ENCODE measurements around the gene IFNLR1. TPM values are rescaled to one million over a fixed set of nuclear protein-coding genes. Genes with fewer than 3 reads are reported as not detected.

IFNLR1 gene
- total and polyA plus RNA-seq, 12 donors: 0.51 to 3.7 (median 2.4) TPM

- Histone ChIP-seq H3K4me1 (peaks cover 0 to 4% (median 0%) of the 10 kb centered on the region in 9 donors), H3K27ac (no peak overlapping the region), H3K4me3 (no peak overlapping the region), H3K27me3 (peaks cover 0 to under 1% (median 0%) of the 10 kb centered on the region in 7 donors), H3K9me3 (no peaks in the 10 kb centered on the region), H3K36me3 (no peaks in the 10 kb centered on the region)
- TF ChIP-seq CTCF (IDR thresholded peaks at IDR 0.05): peak in 4 of 9 donors; percentile 8 to 26 (median 18)
- DNase-seq (no peak), ATAC-seq (peak in 6 of 8 donors; percentile 40 to 72 (median 54))
- intact Hi-C loops (cut with DNase I): no loop called here
- 71 to 75% methylated on average over 6 of the region's 6 CpGs for WGBS, 2 donors
Observed at GRCh38 chr1:24157918-24158481, 29.1 kb downstream of the IFNLR1 start.

- intact Hi-C loops (cut with DNase I): no loop called here
- Histone ChIP-seq H3K27me3 (peaks cover 0 to 13% (median 2%) of the 10 kb centered on the region in 7 donors), H3K27ac (no peak overlapping the region), H3K9me3 (no peaks in the 10 kb centered on the region), H3K4me1 (peaks cover 0 to 4% (median 0%) of the 10 kb centered on the region in 9 donors), H3K4me3 (no peak overlapping the region), H3K36me3 (no peaks in the 10 kb centered on the region)
- ATAC-seq (no peak), DNase-seq (no peak)
- 91 to 93% methylated on average over 18 of the region's 18 CpGs for WGBS, 2 donors
- TF ChIP-seq CTCF (IDR thresholded peaks at IDR 0.05): no peak
Observed at GRCh38 chr1:24156542-24157260, 30.4 kb downstream of the IFNLR1 start.

- Histone ChIP-seq H3K27ac (no peak overlapping the region), H3K27me3 (peaks cover 0 to 28% (median 9%) of the 10 kb centered on the region in 7 donors), H3K4me1 (peaks cover 0 to 8% (median 7%) of the 10 kb centered on the region in 9 donors), H3K9me3 (no peaks in the 10 kb centered on the region), H3K36me3 (no peaks in the 10 kb centered on the region), H3K4me3 (no peak overlapping the region)
- intact Hi-C loops (cut with DNase I): no loop called here
- DNase-seq: no peak
- peak in 1 of 9 donors; percentile 9 for TF ChIP-seq CTCF (IDR thresholded peaks at IDR 0.05)
- 57% methylated on average over 11 of the region's 11 CpGs for WGBS, 2 donors
- no peak for ATAC-seq
Observed at GRCh38 chr1:24155011-24155782, 31.9 kb downstream of the IFNLR1 start.

- intact Hi-C loops (cut with DNase I): no loop called here
- ATAC-seq: no peak
- peaks cover 0 to 15% (median 10%) of the 10 kb centered on the region in 9 donors for H3K4me1 ChIP-seq
- no peak overlapping the region for H3K27ac ChIP-seq
- no peaks in the 10 kb centered on the region for H3K36me3 ChIP-seq
- H3K9me3 ChIP-seq: no peaks in the 10 kb centered on the region
- TF ChIP-seq CTCF (IDR thresholded peaks at IDR 0.05): no peak
- H3K4me3 ChIP-seq: no peak overlapping the region
- H3K27me3 ChIP-seq: peaks cover 0 to 36% (median 15%) of the 10 kb centered on the region in 7 donors
- WGBS, 2 donors: 68 to 74% methylated on average over 8 of the region's 8 CpGs
- DNase-seq: no peak
Observed at GRCh38 chr1:24154215-24154614, 32.9 kb downstream of the IFNLR1 start.
